Measurements from ENCODE around the gene POC1B.

Gene POC1B

DNA sequence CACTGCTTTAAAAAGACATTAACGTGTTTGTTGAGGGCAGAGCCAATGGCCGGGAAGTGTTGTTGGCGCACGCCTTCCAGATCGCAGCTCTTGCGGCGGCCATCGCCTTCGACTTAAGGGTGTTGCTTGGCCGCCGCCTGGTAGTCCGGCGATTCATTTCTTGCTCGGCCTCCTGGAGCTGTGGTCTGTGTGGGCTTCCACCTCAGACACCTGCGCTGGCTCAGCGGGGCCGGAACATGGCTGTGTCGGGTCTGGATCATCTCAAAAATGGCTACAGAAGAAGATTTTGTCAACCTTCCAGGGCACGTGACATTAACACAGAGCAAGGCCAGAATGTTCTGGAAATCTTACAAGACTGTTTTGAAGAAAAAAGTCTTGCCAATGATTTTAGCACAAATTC is 26.0 kb downstream of the POC1B start:
- in situ Hi-C loops (cut with HindIII; ENCODE audit: low sequenced_read_pairs) = no loop called here

DNA sequence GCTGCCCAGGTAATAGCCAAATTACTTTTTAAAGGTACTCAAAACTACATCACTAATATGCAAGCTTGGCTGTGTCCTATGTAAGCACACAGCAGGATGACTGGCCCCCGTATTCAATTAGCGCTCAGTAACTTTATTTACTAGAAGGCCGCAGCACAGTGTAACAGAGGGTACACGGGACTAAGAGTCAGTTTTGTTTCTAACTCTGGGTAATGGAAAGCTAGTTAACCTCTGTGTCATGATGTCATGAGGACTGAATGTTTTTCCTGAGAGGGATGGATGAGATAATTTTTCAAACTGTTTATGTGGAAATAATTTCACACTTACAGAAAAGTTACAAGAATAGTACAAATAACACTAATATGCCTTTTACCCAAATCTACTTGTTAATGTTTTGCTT is 28.4 kb downstream of the POC1B start:
- in situ Hi-C loops (cut with HindIII; ENCODE audit: low sequenced_read_pairs) = no loop called here

DNA sequence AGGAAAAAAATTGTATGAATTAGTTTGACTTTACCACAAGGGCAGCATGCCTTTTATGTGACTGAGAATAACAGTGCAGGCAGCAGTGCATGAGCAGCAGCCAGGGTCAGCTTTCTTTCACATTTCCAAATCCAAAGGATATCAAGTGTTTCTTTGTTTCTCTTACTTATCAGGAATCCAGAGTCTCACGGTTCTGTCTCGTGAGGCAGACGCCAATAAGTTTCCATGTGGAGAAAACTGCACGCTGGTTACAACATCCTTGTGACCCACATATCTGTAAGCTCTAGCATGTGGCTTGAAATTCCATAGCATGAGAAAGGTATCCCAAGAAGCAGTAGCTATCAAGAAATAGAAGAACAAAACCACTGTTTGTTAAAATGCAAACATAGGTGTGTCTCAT is 28.8 kb downstream of the POC1B start:
- in situ Hi-C loops (cut with HindIII; ENCODE audit: low sequenced_read_pairs) = no loop called here

DNA sequence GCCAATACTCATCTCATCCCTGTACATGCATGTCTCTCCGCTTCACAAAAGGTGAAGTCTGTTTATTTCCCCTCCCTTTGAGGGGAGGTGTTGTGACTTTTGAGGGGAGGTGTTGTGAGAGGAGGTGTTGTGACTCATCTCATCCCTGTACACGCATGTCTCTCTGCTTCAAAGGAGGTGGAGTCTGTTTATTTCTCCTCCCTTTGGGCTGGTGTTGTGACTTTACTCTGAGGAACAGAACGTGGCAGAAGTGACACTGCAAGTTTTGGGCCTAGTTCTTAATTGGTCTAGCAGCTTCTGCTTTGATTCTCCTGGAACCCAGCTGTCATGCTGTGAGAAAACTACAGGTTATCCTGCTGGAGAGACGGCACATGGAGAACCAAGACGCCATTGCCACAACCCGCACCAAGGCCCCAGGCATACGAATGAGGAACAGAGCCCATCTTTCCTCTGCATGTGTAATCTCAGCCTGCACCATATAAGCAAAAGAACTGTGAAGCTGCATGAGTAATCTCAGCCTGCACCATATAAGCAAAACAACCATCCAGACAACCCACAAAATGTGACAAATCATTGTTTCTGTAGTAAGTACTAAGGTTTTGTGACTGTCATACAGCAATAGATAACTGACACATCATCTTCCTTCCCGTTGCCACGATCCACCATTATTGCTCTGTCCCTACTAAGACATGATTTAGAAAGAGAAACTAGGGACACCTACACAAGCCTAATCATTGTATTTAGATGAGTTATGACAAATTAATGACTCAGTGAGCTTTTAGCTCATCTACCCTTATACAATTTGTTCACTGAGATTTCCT is 31.2 kb downstream of the POC1B start:
- in situ Hi-C loops (cut with HindIII; ENCODE audit: low sequenced_read_pairs) = no loop called here

DNA sequence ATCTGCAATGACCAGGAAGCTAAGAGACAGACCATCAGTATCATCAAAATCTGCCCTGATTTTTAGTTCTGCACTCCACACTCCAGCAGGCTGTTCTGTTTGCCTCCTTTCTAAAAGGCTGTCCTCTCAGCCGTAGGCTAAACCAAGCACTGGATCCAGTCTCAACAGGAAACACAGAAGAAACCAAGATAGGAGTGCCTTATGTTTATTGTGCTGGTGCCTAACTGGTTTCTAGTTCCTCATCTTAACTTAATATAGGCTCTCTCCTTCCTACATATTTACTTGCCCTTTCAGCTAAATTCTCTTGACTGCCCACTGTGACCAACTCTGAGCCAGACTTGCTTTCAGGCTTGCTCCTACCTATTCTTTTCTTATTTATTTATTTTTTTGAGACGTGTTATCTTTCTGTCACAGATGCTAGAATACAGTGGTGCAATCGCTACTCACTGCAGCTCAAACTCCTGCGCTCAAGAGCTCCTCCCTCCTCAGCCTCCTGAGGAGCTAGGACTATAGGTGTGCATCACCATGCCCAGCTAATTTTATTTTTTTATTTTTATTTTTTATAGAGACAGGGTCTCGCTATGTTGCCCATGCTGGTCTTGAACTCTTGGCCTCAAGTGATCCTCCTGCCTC is 32.1 kb downstream of the POC1B start:
- in situ Hi-C loops (cut with HindIII; ENCODE audit: low sequenced_read_pairs) = no loop called here

DNA sequence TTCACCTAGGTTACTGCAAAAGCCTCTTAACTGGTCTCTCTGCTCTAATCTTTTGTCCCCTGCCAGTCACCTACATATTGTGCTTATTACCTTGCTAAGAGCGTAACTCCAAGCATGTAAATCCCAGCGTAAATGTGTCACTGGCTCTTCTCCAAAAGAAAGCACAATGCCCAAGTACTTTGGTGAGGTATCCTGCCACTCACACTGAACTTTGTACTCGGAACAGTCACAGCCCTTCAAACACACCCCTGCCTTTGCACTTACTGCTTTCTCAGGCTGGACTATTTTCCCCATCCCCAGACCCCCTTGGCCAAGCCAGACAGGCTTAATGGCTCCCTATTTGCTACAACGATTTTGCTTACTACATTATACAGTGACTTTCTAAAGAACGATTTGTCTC is 33.0 kb downstream of the POC1B start:
- in situ Hi-C loops (cut with HindIII; ENCODE audit: low sequenced_read_pairs) = no loop called here

DNA sequence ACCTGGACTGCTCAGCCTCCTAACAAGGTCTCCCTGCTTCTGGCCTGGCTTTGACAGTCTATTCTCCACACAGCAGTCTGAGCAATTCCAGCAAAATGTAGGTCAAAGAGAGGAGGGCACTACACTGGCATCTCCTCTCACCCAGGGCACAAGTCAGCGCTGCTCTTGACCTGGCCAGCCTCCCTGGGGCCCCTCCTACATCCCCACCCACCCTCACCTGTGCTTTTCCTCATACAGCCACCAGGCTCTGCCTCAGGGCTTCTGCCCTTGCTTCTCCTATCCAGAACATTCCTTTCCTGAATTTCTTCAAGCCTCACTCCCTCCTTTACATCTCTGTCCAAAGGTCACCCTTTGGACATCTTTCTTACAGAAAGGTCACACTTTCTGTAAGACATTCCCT is 34.9 kb downstream of the POC1B start:
- in situ Hi-C loops (cut with HindIII; ENCODE audit: low sequenced_read_pairs) = no loop called here

DNA sequence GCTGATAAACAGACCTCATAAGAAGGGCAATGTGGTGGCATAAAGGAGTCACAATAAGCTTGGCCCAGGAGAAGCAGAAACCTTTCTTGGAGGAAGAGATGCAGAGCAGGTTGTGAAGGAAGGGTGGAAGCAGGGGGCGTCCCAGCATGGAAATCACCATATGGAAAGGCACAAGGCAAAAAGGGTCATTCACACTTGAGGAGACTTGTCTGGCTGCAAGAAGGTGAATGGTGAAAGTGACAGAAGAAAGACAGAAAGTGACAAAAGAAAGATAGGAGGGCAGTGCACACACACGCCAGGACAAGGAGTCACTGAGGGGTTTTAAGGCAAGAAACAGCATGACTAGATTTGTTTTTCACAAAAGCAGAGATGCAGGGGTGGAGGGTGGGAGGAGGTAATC is 39.6 kb downstream of the POC1B start:
- in situ Hi-C loops (cut with HindIII; ENCODE audit: low sequenced_read_pairs) = no loop called here

DNA sequence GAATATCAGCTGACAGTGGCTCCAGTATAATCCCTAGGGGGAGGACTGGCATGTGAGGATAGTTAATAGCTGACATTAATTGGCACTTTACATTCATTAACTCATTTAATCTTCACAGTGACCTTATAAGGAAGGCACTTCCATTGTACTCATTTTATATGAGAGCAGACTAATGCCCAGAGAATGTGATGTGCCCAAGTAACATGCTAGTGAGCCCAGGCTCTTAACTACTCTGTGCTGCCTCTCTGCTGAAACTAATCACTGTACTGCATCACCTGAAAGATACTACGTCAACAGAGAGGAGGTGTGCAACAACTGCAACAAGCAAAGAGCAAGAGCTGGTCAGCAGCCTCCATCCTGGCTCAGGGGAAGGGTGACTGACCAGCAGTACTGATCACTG is 41.4 kb downstream of the POC1B start:
- in situ Hi-C loops (cut with HindIII; ENCODE audit: low sequenced_read_pairs) = no loop called here

DNA sequence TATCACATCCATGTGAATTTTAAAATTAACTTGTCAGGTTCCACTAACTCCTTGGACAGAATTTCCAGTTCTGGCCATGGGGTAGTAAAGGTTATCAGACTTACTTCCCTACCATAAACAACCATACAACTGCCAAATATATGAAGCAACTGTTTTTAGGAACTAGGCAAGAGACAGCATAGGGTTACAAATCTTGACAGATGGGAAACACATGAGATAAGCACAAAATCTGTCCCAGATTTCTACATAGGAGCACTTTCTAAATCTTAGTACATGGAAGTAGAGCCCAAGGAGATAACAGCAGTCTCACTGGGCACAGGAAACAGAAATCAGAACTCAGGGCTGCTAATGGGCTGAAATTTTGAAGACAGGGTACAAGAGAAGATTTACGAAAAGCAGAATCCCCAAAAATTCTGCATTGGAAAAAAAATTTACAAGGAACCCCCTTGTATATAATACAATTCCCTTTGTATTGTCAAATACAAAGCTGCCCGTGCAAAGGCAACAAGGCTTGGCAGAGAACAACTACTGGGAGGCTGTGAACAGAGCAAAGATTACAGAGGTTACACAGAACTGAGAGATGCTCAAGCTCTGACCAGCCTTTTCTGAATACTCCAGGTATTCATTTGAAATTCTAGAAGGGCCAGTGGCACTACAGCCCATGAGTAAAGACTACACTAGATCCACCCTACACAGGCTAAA is 44.5 kb downstream of the POC1B start:
- in situ Hi-C loops (cut with HindIII; ENCODE audit: low sequenced_read_pairs) = no loop called here

DNA sequence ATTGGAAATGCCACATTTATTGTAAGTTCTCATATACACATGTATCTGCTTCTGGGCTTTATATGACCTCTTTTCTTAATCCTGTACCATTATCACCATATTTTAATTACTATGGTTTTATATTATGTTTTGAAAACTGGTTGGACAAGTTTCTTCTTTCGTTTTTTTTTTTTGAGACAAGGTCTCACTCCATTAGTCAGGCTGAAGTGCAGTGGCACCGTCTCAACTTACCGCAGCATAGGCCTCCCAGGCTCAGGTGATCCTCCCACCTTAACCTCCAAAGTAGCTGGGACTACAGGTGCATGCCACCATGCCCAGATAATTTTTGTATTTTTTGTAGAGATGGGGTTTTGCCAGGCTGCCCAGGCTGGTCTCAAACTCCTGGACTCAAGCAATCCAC is 45.9 kb downstream of the POC1B start:
- in situ Hi-C loops (cut with HindIII; ENCODE audit: low sequenced_read_pairs) = no loop called here

DNA sequence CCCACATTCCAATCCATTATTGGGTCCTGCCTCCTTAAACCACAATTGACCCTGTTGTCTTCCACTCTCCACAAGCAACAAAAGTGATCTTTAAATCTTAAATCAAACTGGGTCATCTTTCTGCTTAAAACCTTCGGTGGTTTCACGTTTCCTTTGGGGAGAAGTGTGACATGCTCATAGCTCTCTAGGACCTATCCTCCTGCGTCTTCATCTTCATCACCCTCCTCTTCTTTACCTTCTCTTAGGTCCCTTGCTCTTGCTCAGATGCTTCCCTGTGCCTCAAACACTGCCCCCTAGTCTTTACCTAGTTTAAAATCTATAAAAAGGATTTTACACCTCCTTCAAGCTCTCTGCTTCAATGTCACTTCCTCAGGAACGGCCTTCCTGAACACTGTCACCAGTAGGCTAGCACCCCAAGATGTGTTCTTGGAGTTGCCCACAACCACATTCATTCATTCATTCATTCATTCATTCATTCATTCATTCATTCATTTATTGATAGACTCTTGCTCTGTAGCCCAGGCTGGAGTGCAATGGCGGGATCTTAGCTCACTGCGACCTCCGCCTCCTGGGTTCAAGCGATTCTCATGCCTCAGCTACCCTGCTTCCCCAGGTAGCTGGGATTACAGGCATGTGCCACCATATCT is 48.1 kb downstream of the POC1B start:
- in situ Hi-C loops (cut with HindIII; ENCODE audit: low sequenced_read_pairs) = no loop called here

DNA sequence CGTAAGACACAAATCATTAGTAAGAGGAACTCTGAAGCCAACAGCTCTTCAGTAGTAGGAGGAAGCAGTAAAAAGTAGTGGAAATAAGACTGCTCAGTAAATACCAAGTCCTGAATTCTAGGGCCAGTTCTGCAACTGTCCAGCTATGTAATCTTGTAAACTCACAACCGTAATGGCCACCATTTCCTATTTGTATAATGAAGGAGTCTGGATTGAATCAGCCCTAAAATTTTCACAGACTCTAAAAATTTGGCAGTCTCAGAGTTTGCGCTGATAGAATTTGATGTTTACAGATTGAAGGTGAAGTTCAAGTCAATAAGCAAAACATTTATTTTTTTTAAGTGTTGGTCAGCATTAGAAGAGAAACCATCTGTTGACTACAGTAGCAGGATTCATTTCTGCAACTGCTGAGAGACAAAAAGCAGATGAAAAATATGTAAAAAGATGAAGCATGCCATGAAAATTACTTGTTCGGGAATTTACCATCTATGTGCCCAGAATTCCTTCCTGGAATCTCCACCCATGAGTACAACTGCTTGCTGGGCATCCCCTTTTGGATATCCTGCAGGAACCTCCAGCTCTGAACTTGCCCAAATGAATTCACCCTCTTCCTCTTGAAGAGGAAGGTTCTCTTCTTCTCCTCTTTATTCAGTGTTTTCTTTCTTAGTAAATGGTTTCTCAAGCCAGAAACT is 48.8 kb downstream of the POC1B start:
- in situ Hi-C loops (cut with HindIII; ENCODE audit: low sequenced_read_pairs) = no loop called here

DNA sequence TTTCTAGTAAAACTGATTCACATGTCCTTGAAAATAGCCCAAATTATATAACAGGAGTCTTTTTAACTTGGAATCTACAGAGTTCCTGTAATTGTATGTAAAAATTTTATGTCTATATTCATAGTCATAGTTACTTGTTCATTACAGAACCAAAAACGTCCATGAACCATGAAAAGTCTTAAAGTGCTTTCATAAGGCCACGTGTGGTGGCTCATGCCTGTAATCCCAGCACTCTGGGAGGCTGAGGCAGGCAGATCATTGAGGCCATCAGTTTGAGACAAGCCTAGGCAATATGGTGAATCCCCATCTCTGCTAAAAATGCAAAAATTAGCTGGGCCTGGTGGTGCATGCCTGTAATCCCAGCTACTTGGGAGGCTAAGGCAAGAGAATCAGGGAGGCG is 49.6 kb downstream of the POC1B start:
- in situ Hi-C loops (cut with HindIII; ENCODE audit: low sequenced_read_pairs) = no loop called here

DNA sequence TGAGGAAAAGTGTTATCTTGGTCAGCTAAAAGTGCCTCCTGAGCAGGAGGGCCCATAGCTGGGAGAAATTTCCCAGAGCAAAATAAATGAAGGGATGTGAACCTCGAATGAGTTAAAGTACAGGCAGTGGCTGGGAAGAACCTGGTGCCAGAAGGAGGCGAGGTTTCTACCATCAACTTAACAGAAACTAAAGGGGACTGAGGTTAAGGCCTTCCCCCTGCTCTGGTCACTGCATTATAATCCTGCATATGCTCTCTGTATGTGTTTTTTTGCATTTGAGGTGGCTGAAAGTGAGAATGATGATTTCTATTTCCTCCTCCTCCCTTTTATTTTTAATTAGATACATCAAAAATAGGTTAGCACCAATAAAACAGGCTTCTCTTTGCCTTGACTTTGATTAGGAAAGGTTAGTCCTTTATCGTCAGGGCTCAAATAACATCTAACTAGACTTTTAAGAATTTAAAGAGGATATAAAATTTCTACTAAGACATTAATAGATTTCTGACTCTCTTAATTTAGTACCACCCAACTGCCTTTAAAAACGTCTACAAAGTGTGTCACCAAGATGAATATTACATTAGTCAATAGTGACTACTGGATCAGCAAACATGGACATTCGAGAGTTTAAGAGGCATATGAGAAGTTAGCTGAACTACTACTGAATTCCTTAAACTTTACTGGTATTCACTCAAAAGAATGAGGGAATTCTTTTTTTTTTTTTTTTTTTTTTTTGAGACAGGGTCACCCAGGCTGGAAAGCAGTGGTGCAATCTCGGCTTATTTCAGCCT is 50.5 kb downstream of the POC1B start:
- in situ Hi-C loops (cut with HindIII; ENCODE audit: low sequenced_read_pairs) = no loop called here

DNA sequence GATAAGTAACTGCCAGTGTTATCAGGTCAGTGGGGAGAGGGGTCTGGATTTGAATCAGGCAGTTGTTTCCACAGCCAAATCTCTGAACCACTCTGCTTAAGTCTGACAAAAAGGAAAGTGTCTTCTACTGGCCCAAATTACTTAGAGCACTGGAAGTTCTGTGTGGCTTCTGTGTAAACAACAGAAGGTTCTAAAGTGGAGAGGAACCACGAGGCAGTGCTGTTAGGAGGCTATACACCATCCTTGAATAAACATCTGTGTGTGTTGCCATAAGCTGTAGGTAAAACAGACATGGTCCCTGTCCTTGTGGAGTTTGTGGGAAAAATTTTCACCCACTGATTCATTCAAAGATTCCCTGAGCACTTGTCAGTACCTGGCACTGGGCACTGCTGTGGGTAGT is 51.2 kb downstream of the POC1B start:
- in situ Hi-C loops (cut with HindIII; ENCODE audit: low sequenced_read_pairs) = loop anchor here (5.0 kb wide), 1 partner anchor 53 kb away; the partner anchor contains the start of gene POC1B

DNA sequence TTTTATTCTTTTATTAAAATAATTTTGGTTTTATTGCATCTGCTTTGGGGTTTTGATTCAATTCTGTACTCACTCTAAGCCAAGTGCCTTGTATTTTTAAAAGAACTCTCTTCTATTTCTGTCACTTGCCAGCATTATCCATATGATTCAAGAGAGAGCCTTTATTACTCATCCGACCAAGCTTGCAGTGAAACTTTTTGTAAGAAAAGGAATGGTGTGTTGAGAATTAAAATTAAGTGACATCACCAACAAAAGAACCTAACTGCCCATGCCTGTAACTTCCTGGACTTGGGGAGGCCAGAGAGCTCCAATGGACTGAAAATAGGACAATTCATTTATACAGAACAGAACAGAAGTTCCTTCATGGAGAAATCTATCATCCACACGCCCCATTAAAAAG is 53.3 kb downstream of the POC1B start:
- in situ Hi-C loops (cut with HindIII; ENCODE audit: low sequenced_read_pairs) = loop anchor here (5.0 kb wide), 1 partner anchor 55 kb away; the partner anchor contains the start of gene POC1B

DNA sequence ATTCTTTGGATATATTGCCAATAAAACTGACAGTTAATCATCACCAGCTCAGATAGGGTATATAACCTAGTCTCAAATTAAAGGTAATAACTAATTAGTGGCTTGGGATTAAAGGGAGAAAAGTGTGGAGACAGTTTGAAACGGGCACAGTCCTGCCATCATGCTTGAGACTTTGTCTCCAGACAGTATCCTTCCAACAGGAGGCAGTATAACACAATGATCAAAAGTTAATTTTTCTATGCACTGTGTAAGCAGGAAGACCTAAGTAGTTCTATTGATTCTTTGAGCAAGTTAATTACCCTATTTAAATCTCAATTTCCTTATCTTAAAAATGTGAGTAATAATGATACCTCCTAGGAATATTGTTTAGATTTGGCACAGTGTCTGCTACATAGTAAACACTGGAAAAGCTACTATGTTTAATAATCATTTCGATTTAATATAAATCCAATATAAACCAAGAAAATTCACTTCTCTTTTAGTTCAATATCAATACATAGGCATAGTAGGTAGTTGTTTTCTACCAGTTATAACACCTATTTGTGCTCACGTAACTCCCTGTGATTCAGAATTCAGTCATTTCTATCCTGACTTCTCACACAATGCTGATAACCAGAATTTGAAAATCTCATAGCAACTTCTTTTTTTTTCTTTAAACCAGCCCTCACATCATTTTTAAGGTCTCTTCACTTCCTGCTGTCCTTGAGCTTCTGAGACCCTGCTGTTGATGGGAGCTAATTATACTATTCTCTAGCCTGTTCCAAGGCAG is 54.9 kb downstream of the POC1B start:
- in situ Hi-C loops (cut with HindIII; ENCODE audit: low sequenced_read_pairs) = loop anchor here (5.0 kb wide), 1 partner anchor 56 kb away; the partner anchor contains the start of gene POC1B

DNA sequence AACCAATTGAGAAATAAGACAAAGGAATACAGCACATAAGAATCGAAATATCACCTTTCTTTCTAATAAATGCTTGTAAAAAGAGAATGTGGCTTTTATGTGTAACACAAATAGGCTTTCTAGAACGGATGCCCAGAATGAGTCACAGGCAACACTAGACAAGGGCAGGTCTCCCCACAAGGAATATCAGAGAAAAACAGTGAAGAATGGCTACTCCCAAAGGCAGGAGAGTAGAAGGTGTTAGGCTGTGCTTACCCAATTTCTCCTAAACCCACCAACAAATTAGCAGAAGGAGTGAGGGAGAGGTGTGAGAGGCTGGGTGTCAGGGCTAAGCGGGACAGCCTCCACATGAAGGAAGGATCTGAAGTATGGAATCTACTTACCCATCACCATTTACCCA is 56.5 kb downstream of the POC1B start:
- in situ Hi-C loops (cut with HindIII; ENCODE audit: low sequenced_read_pairs) = no loop called here
